Right lung (tissue), 5 donors: Measurements from ENCODE around the gene MGMT. TPM values are rescaled to one million over a fixed set of nuclear protein-coding genes. Genes with fewer than 3 reads are reported as not detected.

Source experiments
- DNase-seq, 2 donors: peaks; one replicate each; pipeline ENCODE4 v3.0.0-alpha.2; 2013
- polyA plus RNA-seq, 5 donors: library from polyadenylated mRNA; unstranded; fragments of 120-200 nt; gene quantifications; one replicate each; pipeline versions ENCODE4 v1.2.1 to v1.2.3, GENCODE V29; 2013; ENCODE audit warnings: inconsistent platforms in 1 of 5, low replicate concordance in 1 of 5; ENCODE audit not compliant: insufficient read length in 5 of 5, insufficient read depth in 1 of 5

MGMT gene
- polyA plus RNA-seq, 5 donors = 12.1 to 22.3 (median 15.6) TPM

- DNase-seq = no peak
These were observed 260.0 kb downstream of the MGMT start for GRCh38 chr10:129727071-129727470.

GRCh38 chr10:129727495-129727894, 260.5 kb downstream of the MGMT start:
- DNase-seq = no peak

GRCh38 chr10:129728246-129728820, 261.3 kb downstream of the MGMT start:
- DNase-seq = no peak

GRCh38 chr10:129728905-129729795, 262.1 kb downstream of the MGMT start:
- no peak for DNase-seq

- DNase-seq = no peak
These were observed 263.4 kb downstream of the MGMT start for GRCh38 chr10:129730272-129730992.

- DNase-seq = no peak
These were observed 263.9 kb downstream of the MGMT start for GRCh38 chr10:129730993-129731325.

- no peak for DNase-seq
These were observed 273.7 kb downstream of the MGMT start for GRCh38 chr10:129740532-129741279.

- DNase-seq = no peak
These were observed 274.4 kb downstream of the MGMT start for GRCh38 chr10:129741280-129741977.

GRCh38 chr10:129741978-129742741, 275.1 kb downstream of the MGMT start:
- no peak for DNase-seq

- no peak for DNase-seq
These were observed 275.9 kb downstream of the MGMT start for GRCh38 chr10:129742742-129743550.

GRCh38 chr10:129743738-129744133, 276.7 kb downstream of the MGMT start:
- DNase-seq = no peak

GRCh38 chr10:129744134-129745111, 277.4 kb downstream of the MGMT start:
- DNase-seq = no peak

- DNase-seq = no peak
These were observed 278.2 kb downstream of the MGMT start for GRCh38 chr10:129745186-129745750.

- no peak for DNase-seq
These were observed 287.4 kb downstream of the MGMT start for GRCh38 chr10:129754211-129755050.

- DNase-seq = no peak
These were observed 288.1 kb downstream of the MGMT start for GRCh38 chr10:129755158-129755591.

GRCh38 chr10:129755621-129756020, 288.6 kb downstream of the MGMT start:
- no peak for DNase-seq
